ENCODE results near the gene DYNLT2. TPM values are rescaled to one million over a fixed set of nuclear protein-coding genes. Genes with fewer than 3 reads are reported as not detected.
A peak's percentile ranks its signal among the peaks of the same experiment; 100 is the strongest.
"Not testable (repeated sequence)": the region's sequence is repeated elsewhere in the genome, so short reads cannot be mapped to it uniquely, and the experiment has no call there.

The DYNLT2 gene
- total RNA-seq, 2 donors from 2014 or later: 1.5 to 2.6 TPM

GRCh38 chr6:169777896-169778295 lies 26.5 kb upstream of the DYNLT2 start:
- DNase-seq (ENCODE audit: low spot score): no peak
- no peak for ATAC-seq
- H3K9me3 Mint-ChIP-seq: no peaks in the 10 kb centered on the region
- H3K4me1 Mint-ChIP-seq (ENCODE audit: low read depth in 2 of 2): no peaks in the 10 kb centered on the region
- no peaks in the 10 kb centered on the region for H3K27me3 Mint-ChIP-seq
- H3K27ac Mint-ChIP-seq: no peak overlapping the region
- H3K4me3 Mint-ChIP-seq: no peak overlapping the region
- peaks cover 7% of the 10 kb centered on the region for H3K36me3 Mint-ChIP-seq

- ATAC-seq: no peak
- Mint-ChIP-seq H3K4me3 (no peak overlapping the region), H3K36me3 (peaks cover 7% of the 10 kb centered on the region)
Measured at GRCh38 chr6:169776379-169776778, 25.0 kb upstream of the DYNLT2 start.

GRCh38 chr6:169775321-169775720 lies 23.9 kb upstream of the DYNLT2 start:
- H3K27me3 Mint-ChIP-seq: no peaks in the 10 kb centered on the region
- no peak overlapping the region for H3K27ac Mint-ChIP-seq
- ATAC-seq: no peak
- H3K36me3 Mint-ChIP-seq: peaks cover 7% of the 10 kb centered on the region
- no peak overlapping the region for H3K4me3 Mint-ChIP-seq
- no peak for DNase-seq (ENCODE audit: low spot score)
- H3K9me3 Mint-ChIP-seq: no peaks in the 10 kb centered on the region
- no peaks in the 10 kb centered on the region for H3K4me1 Mint-ChIP-seq (ENCODE audit: low read depth in 2 of 2)

More at GRCh38 chr6:169776379-169776778, 25.0 kb upstream of the DYNLT2 start:
- Mint-ChIP-seq H3K9me3 (no peaks in the 10 kb centered on the region), H3K4me1 (ENCODE audit: low read depth in 2 of 2) (no peaks in the 10 kb centered on the region), H3K27ac (no peak overlapping the region), H3K27me3 (no peaks in the 10 kb centered on the region)
- DNase-seq (ENCODE audit: low spot score): no peak

- Mint-ChIP-seq H3K9me3 (no peaks in the 10 kb centered on the region), H3K27me3 (no peaks in the 10 kb centered on the region), H3K36me3 (peaks cover 7% of the 10 kb centered on the region), H3K4me3 (no peak overlapping the region), H3K27ac (no peak overlapping the region), H3K4me1 (ENCODE audit: low read depth in 2 of 2) (no peaks in the 10 kb centered on the region)
- DNase-seq (ENCODE audit: low spot score): no peak
- ATAC-seq: no peak
Measured at GRCh38 chr6:169774347-169774746, 23.0 kb upstream of the DYNLT2 start.

GRCh38 chr6:169766921-169767736 lies 15.8 kb upstream of the DYNLT2 start:
- DNase-seq (ENCODE audit: low spot score): no peak
- H3K4me1 Mint-ChIP-seq (ENCODE audit: low read depth in 2 of 2): peaks cover 0 to 5% of the 10 kb centered on the region in 2 donors
- no peak for ATAC-seq
- H3K36me3 Mint-ChIP-seq: peaks cover 13% of the 10 kb centered on the region
- H3K4me3 Mint-ChIP-seq: no peak overlapping the region
- no peaks in the 10 kb centered on the region for H3K9me3 Mint-ChIP-seq
- H3K27me3 Mint-ChIP-seq: no peaks in the 10 kb centered on the region
- no peak overlapping the region for H3K27ac Mint-ChIP-seq

- H3K36me3 Mint-ChIP-seq: peaks cover 13% of the 10 kb centered on the region
- DNase-seq (ENCODE audit: low spot score) (no peak), ATAC-seq (no peak)
- H3K27me3 Mint-ChIP-seq: no peaks in the 10 kb centered on the region
- H3K4me3 Mint-ChIP-seq: no peak overlapping the region
- no peaks in the 10 kb centered on the region for H3K9me3 Mint-ChIP-seq
- H3K4me1 Mint-ChIP-seq (ENCODE audit: low read depth in 2 of 2): peaks cover 0 to 5% of the 10 kb centered on the region in 2 donors
- no peak overlapping the region for H3K27ac Mint-ChIP-seq
Measured at GRCh38 chr6:169766232-169766631, 14.9 kb upstream of the DYNLT2 start.

- not testable (repeated sequence) for DNase-seq (ENCODE audit: low spot score); H3K27me3 Mint-ChIP-seq
- peaks cover 15% of the 10 kb centered on the region for H3K36me3 Mint-ChIP-seq
Measured at GRCh38 chr6:169765789-169766188, 14.4 kb upstream of the DYNLT2 start.

GRCh38 chr6:169763881-169764280 lies 12.5 kb upstream of the DYNLT2 start:
- H3K36me3 Mint-ChIP-seq: peaks cover 22% of the 10 kb centered on the region
- H3K27ac Mint-ChIP-seq: no peak overlapping the region
- H3K4me3 Mint-ChIP-seq: no peak overlapping the region

More at GRCh38 chr6:169765789-169766188, 14.4 kb upstream of the DYNLT2 start:
- not testable (repeated sequence) for H3K27ac Mint-ChIP-seq; H3K4me1 Mint-ChIP-seq (ENCODE audit: low read depth in 2 of 2); H3K4me3 Mint-ChIP-seq; H3K9me3 Mint-ChIP-seq
- ATAC-seq: peak in 1 of 2 donors; percentile 77

GRCh38 chr6:169763308-169763707 lies 11.9 kb upstream of the DYNLT2 start:
- Mint-ChIP-seq H3K27me3 (no peaks in the 10 kb centered on the region), H3K9me3 (no peaks in the 10 kb centered on the region), H3K27ac (no peak overlapping the region), H3K4me1 (ENCODE audit: low read depth in 2 of 2) (peaks cover 0 to 5% of the 10 kb centered on the region in 2 donors), H3K36me3 (peaks cover 22% of the 10 kb centered on the region), H3K4me3 (no peak overlapping the region)
- DNase-seq (ENCODE audit: low spot score): no peak
- no peak for ATAC-seq

More at GRCh38 chr6:169763881-169764280, 12.5 kb upstream of the DYNLT2 start:
- Mint-ChIP-seq H3K27me3 (no peaks in the 10 kb centered on the region), H3K4me1 (ENCODE audit: low read depth in 2 of 2) (peaks cover 0 to 5% of the 10 kb centered on the region in 2 donors), H3K9me3 (no peaks in the 10 kb centered on the region)
- DNase-seq (ENCODE audit: low spot score): no peak
- no peak for ATAC-seq

- Mint-ChIP-seq H3K36me3 (peaks cover 19% of the 10 kb centered on the region), H3K4me3 (no peak overlapping the region), H3K27ac (no peak overlapping the region), H3K27me3 (no peaks in the 10 kb centered on the region), H3K4me1 (ENCODE audit: low read depth in 2 of 2) (peaks cover 20 to 25% of the 10 kb centered on the region in 2 donors), H3K9me3 (no peaks in the 10 kb centered on the region)
- DNase-seq (ENCODE audit: low spot score) (no peak), ATAC-seq (no peak)
Measured at GRCh38 chr6:169755162-169755561, 3.8 kb upstream of the DYNLT2 start.

GRCh38 chr6:169752074-169752623 lies 777 bp upstream of the DYNLT2 start:
- Mint-ChIP-seq H3K36me3 (peaks cover 13% of the 10 kb centered on the region), H3K27ac (peak overlapping the region; percentile 97 to 98), H3K4me3 (peak overlapping the region; percentile 100), H3K9me3 (no peaks in the 10 kb centered on the region), H3K4me1 (ENCODE audit: low read depth in 2 of 2) (peaks cover 24 to 31% of the 10 kb centered on the region in 2 donors), H3K27me3 (no peaks in the 10 kb centered on the region)
- no peak for ATAC-seq
- no peak for DNase-seq (ENCODE audit: low spot score)

GRCh38 chr6:169746556-169746955 lies 4.8 kb downstream of the DYNLT2 start:
- ATAC-seq (no peak), DNase-seq (ENCODE audit: low spot score) (no peak)
- no peaks in the 10 kb centered on the region for H3K27me3 Mint-ChIP-seq
- no peaks in the 10 kb centered on the region for H3K9me3 Mint-ChIP-seq
- H3K4me3 Mint-ChIP-seq: no peak overlapping the region
- peaks cover 14% of the 10 kb centered on the region for H3K36me3 Mint-ChIP-seq
- H3K27ac Mint-ChIP-seq: no peak overlapping the region
- peaks cover 12 to 17% of the 10 kb centered on the region in 2 donors for H3K4me1 Mint-ChIP-seq (ENCODE audit: low read depth in 2 of 2)

GRCh38 chr6:169745405-169745804 lies 6.0 kb downstream of the DYNLT2 start:
- Mint-ChIP-seq H3K4me3 (no peak overlapping the region), H3K36me3 (peaks cover 6% of the 10 kb centered on the region), H3K27ac (no peak overlapping the region), H3K4me1 (ENCODE audit: low read depth in 2 of 2) (peaks cover 5 to 8% of the 10 kb centered on the region in 2 donors), H3K9me3 (no peaks in the 10 kb centered on the region), H3K27me3 (no peaks in the 10 kb centered on the region)
- no peak for DNase-seq (ENCODE audit: low spot score)
- ATAC-seq: no peak

GRCh38 chr6:169741344-169741743 lies 10.0 kb downstream of the DYNLT2 start:
- Mint-ChIP-seq H3K27ac (no peak overlapping the region), H3K27me3 (peaks cover 11% of the 10 kb centered on the region in 2 donors), H3K4me3 (no peak overlapping the region), H3K36me3 (peaks cover 3% of the 10 kb centered on the region), H3K4me1 (ENCODE audit: low read depth in 2 of 2) (no peaks in the 10 kb centered on the region), H3K9me3 (no peaks in the 10 kb centered on the region)
- DNase-seq (ENCODE audit: low spot score) (no peak), ATAC-seq (no peak)

Measured in natural killer cell treated with Interleukin-12 subunit alpha and Interleukin-12 subunit beta and Interleukin-15 and Interleukin-18, amount 100 ng/mL, for 72 hours (primary cell).